ENCODE data around the gene CRACDL. TPM values are rescaled to one million over a fixed set of nuclear protein-coding genes. Genes with fewer than 3 reads are reported as not detected.

The CRACDL gene
- total RNA-seq, 2 experiments from 2014 or later: 0.36 to 1.5 TPM

- no peaks in the 10 kb centered on the region for H3K36me3 Mint-ChIP-seq (ENCODE audit: low read depth)
- Histone ChIP-seq H3K27me3 (ENCODE audit: control insufficient read depth in 1 of 2, insufficient read depth in 2 of 2, low read length in 2 of 2) (no peaks in the 10 kb centered on the region), H3K27ac (ENCODE audit: low read depth in 1 of 2, low read length in 2 of 2) (no peak overlapping the region), H3K4me1 (ENCODE audit: insufficient read depth, low read length) (peaks cover 17% of the 10 kb centered on the region), H3K36me3 (ENCODE audit: insufficient read depth, low read length) (no peaks in the 10 kb centered on the region), H3K4me3 (ENCODE audit: low read length) (no peak overlapping the region), H3K9me3 (ENCODE audit: control insufficient read depth in 1 of 2, insufficient read depth in 1 of 2, low read length in 2 of 2) (no peaks in the 10 kb centered on the region)
- no peak for ATAC-seq (ENCODE audit: poor library complexity)
- intact Hi-C loops (cut with DNase I, micrococcal nuclease): no loop called here
- no peaks in the 10 kb centered on the region for H3K27me3 Mint-ChIP-seq
- no peaks in the 10 kb centered on the region for H3K9me3 Mint-ChIP-seq
- no peak for TF ChIP-seq CTCF (IDR thresholded peaks at IDR 0.05)
- ChIA-PET CTCF (interaction anchor here (1.2 kb wide), 1 partner anchor 18 kb away, joined by 3 read pairs; no protein-coding TSS in a partner anchor), POLR2A (no interaction called here)
- DNase-seq: no peak
- no peak overlapping the region for H3K27ac Mint-ChIP-seq
- H3K4me3 Mint-ChIP-seq: no peak overlapping the region
- H3K4me1 Mint-ChIP-seq (ENCODE audit: low read depth): peaks cover 15% of the 10 kb centered on the region
These were observed 131.8 kb downstream of the CRACDL start for GRCh38 chr2:98804265-98804650.

- Histone ChIP-seq H3K36me3 (ENCODE audit: insufficient read depth, low read length) (no peaks in the 10 kb centered on the region), H3K27ac (ENCODE audit: low read depth in 1 of 2, low read length in 2 of 2) (no peak overlapping the region), H3K9me3 (ENCODE audit: control insufficient read depth in 1 of 2, insufficient read depth in 1 of 2, low read length in 2 of 2) (no peaks in the 10 kb centered on the region), H3K4me3 (ENCODE audit: low read length) (no peak overlapping the region), H3K27me3 (ENCODE audit: control insufficient read depth in 1 of 2, insufficient read depth in 2 of 2, low read length in 2 of 2) (no peaks in the 10 kb centered on the region), H3K4me1 (ENCODE audit: insufficient read depth, low read length) (peaks cover 17% of the 10 kb centered on the region)
- H3K27me3 Mint-ChIP-seq: no peaks in the 10 kb centered on the region
- no peak overlapping the region for H3K27ac Mint-ChIP-seq
- intact Hi-C loops (cut with DNase I, micrococcal nuclease): no loop called here
- ATAC-seq (ENCODE audit: poor library complexity) (no peak), DNase-seq (no peak)
- no peaks in the 10 kb centered on the region for H3K36me3 Mint-ChIP-seq (ENCODE audit: low read depth)
- no peaks in the 10 kb centered on the region for H3K9me3 Mint-ChIP-seq
- CTCF ChIA-PET: interaction anchor here (1.2 kb wide), 1 partner anchor 19 kb away, joined by 3 read pairs; no protein-coding TSS in a partner anchor
- H3K4me3 Mint-ChIP-seq: no peak overlapping the region
- peaks cover 15% of the 10 kb centered on the region for H3K4me1 Mint-ChIP-seq (ENCODE audit: low read depth)
- TF ChIP-seq CTCF (IDR thresholded peaks at IDR 0.05): no peak
- POLR2A ChIA-PET: no interaction called here
These were observed 132.4 kb downstream of the CRACDL start for GRCh38 chr2:98803405-98804264.

- Mint-ChIP-seq H3K27me3 (no peaks in the 10 kb centered on the region), H3K4me3 (no peak overlapping the region), H3K4me1 (ENCODE audit: low read depth) (peaks cover 8% of the 10 kb centered on the region), H3K9me3 (no peaks in the 10 kb centered on the region), H3K27ac (no peak overlapping the region), H3K36me3 (ENCODE audit: low read depth) (no peaks in the 10 kb centered on the region)
- intact Hi-C loops (cut with DNase I, micrococcal nuclease): no loop called here
- no peak for ATAC-seq (ENCODE audit: poor library complexity)
- H3K36me3 ChIP-seq (ENCODE audit: insufficient read depth, low read length): no peaks in the 10 kb centered on the region
- DNase-seq: no peak
- POLR2A ChIA-PET: interaction anchor here (0.6 kb wide), 1 partner anchor 15 kb away, joined by 3 read pairs; no protein-coding TSS in a partner anchor
- TF ChIP-seq CTCF (IDR thresholded peaks at IDR 0.05): no peak
- no peaks in the 10 kb centered on the region for H3K27me3 ChIP-seq (ENCODE audit: control insufficient read depth in 1 of 2, insufficient read depth in 2 of 2, low read length in 2 of 2)
- H3K9me3 ChIP-seq (ENCODE audit: control insufficient read depth in 1 of 2, insufficient read depth in 1 of 2, low read length in 2 of 2): no peaks in the 10 kb centered on the region
- CTCF ChIA-PET: no interaction called here
- H3K4me1 ChIP-seq (ENCODE audit: insufficient read depth, low read length): peaks cover 7% of the 10 kb centered on the region
- no peak overlapping the region for H3K4me3 ChIP-seq (ENCODE audit: low read length)
- H3K27ac ChIP-seq (ENCODE audit: low read depth in 1 of 2, low read length in 2 of 2): no peak overlapping the region
These were observed 133.7 kb downstream of the CRACDL start for GRCh38 chr2:98802344-98802743.

All from CD4-positive, alpha-beta T cell (primary cell).